NCI-H146 treated with DMSO at 0.1 percent for 48 hours (cell line): Measurements from ENCODE around the gene CAMK2G.

Source experiments
- DNase-seq: peaks from one replicate; lab custom pipeline; 2025; ENCODE audit not compliant: unreplicated experiment; lab: John Stamatoyannopoulos, UW

The CAMK2G gene

DNA sequence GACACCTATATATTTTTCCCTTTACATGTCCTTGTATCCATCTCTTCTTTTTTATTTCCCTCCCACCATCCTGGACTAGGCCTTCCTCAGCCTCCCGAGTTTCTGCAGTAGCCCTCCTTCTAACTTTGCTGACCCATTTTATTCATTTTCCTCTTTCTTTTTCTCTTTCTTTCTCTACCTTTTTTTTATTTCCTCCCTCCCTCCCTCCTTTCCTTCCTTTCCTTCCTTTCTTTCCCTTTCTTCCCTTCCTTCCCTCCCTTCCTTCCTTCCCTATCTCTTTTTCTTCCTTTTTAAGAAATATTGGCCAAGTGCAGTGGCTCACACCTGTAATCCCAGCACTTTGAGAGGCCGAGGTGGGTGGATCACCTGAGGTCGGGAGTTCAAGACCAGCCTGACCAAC lies 9.7 kb upstream of the CAMK2G start:
- no peak for DNase-seq

GRCh38 chr10:73881221-73881919 lies 7.0 kb upstream of the CAMK2G start:
- no peak for DNase-seq

DNA sequence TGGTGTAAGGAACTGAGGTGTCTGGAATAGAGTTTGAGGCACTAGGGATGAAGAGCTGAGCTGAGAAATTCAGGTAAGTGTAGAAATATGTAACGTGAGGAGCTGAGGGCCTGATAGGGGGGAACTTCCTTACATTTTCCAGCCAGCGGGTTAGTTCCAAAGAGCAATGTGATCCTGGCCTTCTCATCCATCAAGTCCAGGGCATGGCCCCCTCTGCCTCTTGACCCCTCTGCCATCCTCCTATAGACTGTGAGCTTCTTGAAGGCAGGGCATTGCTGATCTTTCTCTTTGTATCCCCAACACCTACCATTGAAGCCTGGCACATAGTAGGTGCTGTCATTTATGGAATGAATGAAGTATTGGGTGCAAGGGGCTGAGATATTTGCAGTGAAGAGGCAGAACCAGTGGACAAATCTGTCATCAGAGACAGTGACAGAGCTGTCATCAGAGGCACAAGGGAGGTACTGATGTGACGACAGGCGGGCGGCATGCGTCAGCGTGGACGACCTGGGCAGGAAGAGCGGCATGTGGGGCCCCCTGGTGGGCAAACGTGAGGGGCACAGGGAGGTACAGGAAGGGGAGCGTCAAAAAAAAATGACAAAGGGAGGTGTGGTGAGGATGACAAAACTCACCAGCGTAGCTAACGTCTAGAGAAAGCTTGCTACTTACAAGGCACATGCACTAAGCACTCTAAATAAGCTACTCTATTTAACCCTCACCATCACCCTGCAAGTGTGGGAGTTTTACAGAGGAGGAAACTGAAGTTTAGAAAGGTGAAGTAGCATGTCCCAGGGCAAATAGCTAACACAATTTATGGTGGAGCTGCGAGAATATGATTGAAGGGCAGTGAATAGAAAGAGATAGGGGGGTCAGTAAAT lies 5.2 kb upstream of the CAMK2G start:
- peak; percentile 57 for DNase-seq

DNA sequence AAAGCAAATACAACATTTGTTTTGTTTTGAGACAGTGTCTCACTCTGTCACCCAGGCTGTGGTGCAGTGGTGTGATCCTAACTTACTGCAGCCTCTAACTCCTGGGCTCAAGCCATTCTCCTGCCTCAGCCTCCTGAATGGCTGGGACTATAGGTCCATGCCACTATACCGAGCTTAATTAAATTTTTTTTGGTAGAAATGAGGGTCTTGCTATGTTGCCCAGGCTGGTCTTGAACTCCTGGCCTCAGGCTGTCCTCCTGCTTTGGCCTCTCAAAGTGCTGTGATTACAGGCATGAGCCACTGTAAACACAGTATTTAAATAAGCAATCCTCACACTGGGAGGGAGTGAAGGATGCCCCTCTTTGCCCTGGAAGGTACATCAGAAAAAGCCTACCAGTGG lies 4.0 kb upstream of the CAMK2G start:
- no peak for DNase-seq

DNA sequence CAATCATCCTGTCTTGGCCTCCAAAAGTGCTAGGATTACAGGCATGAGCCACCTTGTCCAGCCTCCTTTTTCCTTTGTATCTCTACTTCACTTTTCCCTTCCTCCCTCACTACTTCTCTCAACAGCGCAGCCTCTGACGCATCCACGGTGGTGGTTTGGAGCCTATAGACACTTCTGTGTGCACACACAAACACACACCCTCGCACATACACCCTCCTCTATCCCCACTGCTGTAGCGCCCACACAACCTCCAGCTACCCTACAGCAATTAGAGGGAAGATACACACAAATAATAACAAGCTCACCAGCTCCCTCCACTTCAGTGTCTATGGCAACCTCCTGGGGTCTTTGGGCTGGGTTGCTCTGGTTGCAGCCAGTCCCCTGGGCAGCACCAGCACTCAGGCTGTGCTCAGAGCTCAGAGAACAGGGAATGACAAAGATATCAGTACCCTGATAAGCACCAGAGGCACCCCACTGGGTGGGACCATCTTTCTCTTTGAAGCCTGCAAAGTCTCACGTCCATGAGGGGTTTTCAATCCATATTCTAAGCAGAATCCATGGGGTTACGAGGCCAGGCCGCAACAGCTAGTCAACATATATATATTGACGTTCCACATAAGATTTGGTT lies 3.3 kb upstream of the CAMK2G start:
- DNase-seq, result no peak

DNA sequence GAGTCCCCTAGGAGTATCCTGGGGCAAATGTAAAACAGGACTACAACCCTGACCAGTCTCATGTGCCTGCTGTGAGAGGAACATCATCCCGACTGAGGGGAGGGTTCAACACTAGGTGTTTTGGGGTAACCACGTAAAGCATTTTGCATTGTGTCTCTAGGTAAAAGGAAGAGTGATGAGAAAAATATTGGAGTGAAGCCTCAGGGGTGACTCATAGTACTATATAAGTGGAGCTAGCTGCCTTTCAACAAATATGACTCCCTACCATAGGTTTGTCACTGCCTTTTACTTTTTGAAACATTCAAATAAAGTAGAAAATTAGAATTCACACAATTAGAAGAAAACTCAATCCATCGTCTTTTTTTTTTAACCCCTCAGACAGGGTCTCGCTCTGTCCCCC lies 2.6 kb upstream of the CAMK2G start:
- no peak for DNase-seq

- no peak for DNase-seq
These were observed 2.2 kb upstream of the CAMK2G start for GRCh38 chr10:73876566-73876965.

DNA sequence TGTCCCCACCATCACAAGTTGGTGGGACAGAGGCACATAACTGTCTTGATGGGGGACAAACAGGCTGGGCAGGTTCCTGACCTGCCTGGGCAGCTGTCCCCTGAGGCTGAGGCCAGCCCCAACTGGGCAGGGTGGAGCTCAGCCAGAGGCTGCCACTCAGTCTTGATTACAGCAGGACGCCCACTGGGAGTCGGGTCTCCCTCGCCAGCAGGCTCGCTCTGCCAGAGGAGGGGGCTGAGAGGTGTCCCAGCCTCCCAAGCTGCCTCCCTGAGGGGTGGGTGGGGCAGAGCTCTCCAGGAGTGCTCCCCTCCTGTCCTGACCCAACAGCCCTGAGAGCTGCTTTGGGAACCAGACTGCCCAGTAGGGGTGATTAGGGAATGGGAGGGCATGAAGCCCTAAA lies 1.8 kb upstream of the CAMK2G start:
- no peak for DNase-seq

DNA sequence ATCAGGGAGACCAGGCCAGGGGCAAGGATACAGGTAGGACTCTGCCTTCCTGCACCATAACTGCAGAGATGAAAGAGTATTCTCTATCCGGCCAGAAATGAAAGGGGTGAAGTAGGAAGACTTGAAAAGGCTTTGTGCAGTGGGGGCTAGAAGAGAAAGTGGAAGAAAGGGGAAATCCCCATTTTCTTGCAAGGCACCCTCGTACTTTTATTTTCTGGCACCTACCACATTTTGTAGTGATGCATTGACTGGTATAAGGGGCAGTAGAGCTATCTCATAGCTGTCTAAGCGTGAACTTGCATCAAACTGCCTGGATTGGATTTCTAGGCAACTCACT lies 752 bp upstream of the CAMK2G start:
- DNase-seq, result no peak

- DNase-seq, result no peak
These were observed 528 bp downstream of the CAMK2G start for GRCh38 chr10:73873838-73874215.

DNA sequence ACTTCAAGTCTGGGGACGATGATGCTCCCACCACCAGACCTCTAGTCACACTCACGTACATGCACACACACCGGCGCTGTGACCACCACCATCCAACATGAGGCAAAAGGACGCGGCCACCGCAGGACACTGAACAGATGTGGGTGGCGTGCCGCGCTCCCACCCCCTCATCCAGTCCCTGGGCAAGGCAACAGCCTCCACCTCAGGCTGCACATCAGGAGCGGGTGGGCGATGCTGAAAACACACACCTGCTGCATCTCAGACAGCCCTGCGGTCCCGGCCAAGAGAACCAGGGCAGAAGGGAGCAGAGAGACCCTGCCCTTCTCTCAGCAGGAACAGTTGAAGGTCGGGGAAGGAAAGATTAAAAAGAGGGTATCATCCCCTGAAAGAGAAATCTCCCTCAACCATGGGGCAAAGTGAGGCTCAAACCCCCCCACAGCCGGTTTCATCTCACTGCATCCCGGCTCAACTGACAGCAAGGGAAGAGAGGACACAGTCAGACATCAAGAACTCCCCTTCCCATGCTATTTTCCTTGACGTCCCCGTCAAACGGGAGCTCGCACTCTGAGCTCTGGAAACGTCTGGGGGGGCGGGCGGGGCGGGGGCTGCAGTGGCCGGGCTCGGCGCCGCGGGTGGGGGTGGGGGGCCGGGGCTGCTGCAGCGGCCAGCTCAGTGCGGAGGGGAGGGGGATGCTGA lies 1.1 kb downstream of the CAMK2G start:
- no peak for DNase-seq

DNA sequence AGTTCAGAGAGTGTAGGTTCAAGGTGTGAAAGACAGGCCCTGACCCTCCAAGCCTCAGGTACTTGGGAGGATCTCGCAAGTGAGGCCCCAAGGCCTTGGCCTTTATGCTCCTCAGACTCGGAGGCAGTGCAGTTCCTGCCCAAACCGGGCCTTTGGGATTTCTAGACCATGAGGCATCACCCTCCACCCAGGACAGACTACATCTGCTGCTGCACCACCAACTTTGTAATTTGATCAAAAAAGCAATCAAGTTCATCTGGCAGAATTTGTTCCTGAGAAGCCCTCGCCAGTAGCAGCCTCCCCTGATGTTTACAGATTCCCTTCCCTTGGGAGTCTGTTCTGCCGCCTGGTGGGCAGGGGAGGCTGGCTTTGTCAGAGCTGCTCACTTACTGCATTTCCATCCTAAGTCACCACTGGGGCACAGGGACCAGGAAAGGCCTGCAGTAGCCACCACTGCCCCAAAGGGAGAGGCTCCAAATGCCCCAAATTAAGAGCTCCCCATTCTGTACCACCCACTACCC lies 2.1 kb downstream of the CAMK2G start:
- no peak for DNase-seq

- DNase-seq, result no peak
These were observed 2.8 kb downstream of the CAMK2G start for GRCh38 chr10:73871295-73872189.

- no peak for DNase-seq
These were observed 5.6 kb downstream of the CAMK2G start for GRCh38 chr10:73868655-73869195.

DNA sequence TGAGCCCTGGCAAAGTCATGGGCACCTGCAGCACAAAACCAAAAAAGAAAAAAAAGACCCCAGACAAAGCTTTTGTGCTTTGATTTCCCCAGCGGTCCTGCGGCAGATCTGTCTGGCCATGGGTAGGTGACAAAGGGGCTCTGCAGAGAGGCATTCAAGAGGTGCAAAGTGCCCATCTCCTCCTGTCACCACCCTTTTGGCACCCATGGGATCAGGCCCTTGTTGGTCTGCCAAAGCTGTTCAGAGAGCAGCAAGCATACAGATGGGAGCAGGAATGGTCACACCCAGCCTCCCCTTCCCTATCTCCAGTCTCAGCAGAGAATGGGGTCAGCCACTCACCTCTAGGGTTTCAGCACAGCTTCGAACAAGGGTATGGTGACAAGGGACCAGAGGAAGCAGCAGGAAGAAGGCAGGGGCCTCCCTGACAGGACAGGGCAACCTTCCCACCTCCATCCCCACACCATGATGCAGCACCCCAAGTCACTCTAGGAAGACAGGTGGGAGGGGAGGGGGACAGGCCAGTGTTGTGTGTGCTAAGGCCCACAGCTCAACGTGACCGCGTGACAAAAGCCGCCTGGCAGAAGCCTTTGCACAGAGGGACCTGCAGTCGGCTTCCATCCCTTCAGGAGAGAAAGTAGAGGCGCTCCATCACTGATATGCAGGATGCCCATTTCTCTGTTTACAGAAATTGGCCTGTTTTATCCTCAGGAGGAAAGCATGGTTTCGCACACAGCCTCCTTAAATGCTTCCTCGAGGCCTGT lies 6.3 kb downstream of the CAMK2G start:
- no peak for DNase-seq

GRCh38 chr10:73867126-73867807 lies 7.1 kb downstream of the CAMK2G start:
- DNase-seq, result no peak

DNA sequence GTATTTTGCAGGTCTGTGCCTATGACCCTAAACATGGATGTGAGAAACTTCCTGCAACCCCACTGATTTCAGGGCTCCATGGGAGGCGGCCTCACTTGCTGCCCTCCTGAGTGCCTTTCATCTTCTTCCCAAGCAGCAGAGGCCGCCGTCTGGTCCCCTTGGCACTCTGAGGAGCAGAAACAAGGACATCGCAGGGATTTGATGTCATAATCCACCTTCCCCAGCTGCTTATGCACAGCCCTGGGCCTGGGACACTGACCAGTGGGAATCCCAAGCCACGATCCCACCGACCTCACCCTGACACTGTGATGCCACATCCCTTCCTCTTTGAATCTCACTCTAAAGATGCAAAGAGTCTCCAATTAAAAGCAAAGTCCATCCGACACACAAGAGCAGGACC lies 7.7 kb downstream of the CAMK2G start:
- DNase-seq, result no peak

- DNase-seq, result no peak
These were observed 8.6 kb downstream of the CAMK2G start for GRCh38 chr10:73865459-73866442.
